Esophagus (tissue), 2 donors: Measurements from ENCODE around the gene PARD3. TPM values are rescaled to one million over a fixed set of nuclear protein-coding genes. Genes with fewer than 3 reads are reported as not detected.
A peak's percentile ranks its signal among the peaks of the same experiment; 100 is the strongest.

Source experiments
- H3K27ac ChIP-seq, 2 donors: one replicate each; pipeline ENCODE4 v1.5.1; 2013; ENCODE audit warnings: low read depth in 2 of 2, mild to moderate bottlenecking in 2 of 2, inconsistent platforms in 1 of 2, low read length in 1 of 2, moderate library complexity in 1 of 2
- H3K27me3 ChIP-seq, 2 donors: one replicate each; pipeline ENCODE4 v1.6.1; 2013; ENCODE audit warnings: low read length in 2 of 2, control low read depth in 1 of 2, mild to moderate bottlenecking in 1 of 2; ENCODE audit not compliant: insufficient read depth in 2 of 2, control insufficient read depth in 1 of 2
- H3K36me3 ChIP-seq, 2 donors: one replicate each; pipeline ENCODE4 v1.6.1; 2013; ENCODE audit warnings: low read length in 1 of 2; ENCODE audit not compliant: control insufficient read depth in 2 of 2, insufficient read depth in 2 of 2
- H3K4me1 ChIP-seq, 2 donors: one replicate each; pipeline ENCODE4 v1.6.1; 2013; ENCODE audit warnings: low read length in 1 of 2; ENCODE audit not compliant: control insufficient read depth in 2 of 2, insufficient read depth in 2 of 2
- H3K4me3 ChIP-seq, 2 donors: one replicate each; pipeline ENCODE4 v1.5.1; 2013; ENCODE audit warnings: low read length in 2 of 2, mild to moderate bottlenecking in 2 of 2, low read depth in 1 of 2, moderate library complexity in 1 of 2
- H3K9me3 ChIP-seq, 2 donors: one replicate each; pipeline ENCODE4 v1.6.1; 2013; ENCODE audit warnings: mild to moderate bottlenecking in 2 of 2, low read depth in 1 of 2, low read length in 1 of 2, moderate library complexity in 1 of 2; ENCODE audit not compliant: control insufficient read depth in 2 of 2, insufficient read depth in 1 of 2
- WGBS, 2 donors: extraction: QIAGEN DNeasy Blood & Tissue Kit; methylation state at CpG; one replicate each; pipeline ENCODE4 v1.1.7; 2013; 5-methylcytosine and 5-hydroxymethylcytosine counted together
- polyA plus RNA-seq, 2 donors: library from polyadenylated mRNA; stranded (reverse); fragments of 200-250 nt; gene quantifications; one replicate each; pipeline ENCODE4 v1.2.3, GENCODE V29; 2013
- donor health status: healthy with polysubstance abuse.
- donor health status: Bipolar disorder and iron deficiency.

Gene PARD3
- polyA plus RNA-seq, 2 donors = 40.3 to 71.3 TPM

- H3K36me3 ChIP-seq = no peaks in the 10 kb centered on the region
- H3K27me3 ChIP-seq = no peaks in the 10 kb centered on the region
- H3K4me1 ChIP-seq = peaks cover 0 to 3% of the 10 kb centered on the region in 2 donors
- 87 to 93% methylated on average over 3 of the region's 3 CpGs for WGBS, 2 donors
- no peak overlapping the region for H3K27ac ChIP-seq
- H3K4me3 ChIP-seq = no peak overlapping the region
- H3K9me3 ChIP-seq = no peaks in the 10 kb centered on the region
These were observed 40.0 kb downstream of the PARD3 start for GRCh38 chr10:34775044-34775637.

GRCh38 chr10:34773636-34774630, 41.2 kb downstream of the PARD3 start:
- peaks cover 0 to 10% of the 10 kb centered on the region in 2 donors for H3K4me1 ChIP-seq
- H3K27ac ChIP-seq = no peak overlapping the region
- H3K9me3 ChIP-seq = no peaks in the 10 kb centered on the region

GRCh38 chr10:34771525-34771924, 43.6 kb downstream of the PARD3 start:
- peak overlapping the region; percentile 60 to 67 for H3K27ac ChIP-seq
- no peaks in the 10 kb centered on the region for H3K27me3 ChIP-seq
- H3K4me3 ChIP-seq = no peak overlapping the region
- no peaks in the 10 kb centered on the region for H3K36me3 ChIP-seq
- peaks cover 0 to 11% of the 10 kb centered on the region in 2 donors for H3K4me1 ChIP-seq
- no peaks in the 10 kb centered on the region for H3K9me3 ChIP-seq
- 35 to 61% methylated on average over 4 of the region's 4 CpGs for WGBS, 2 donors

More at GRCh38 chr10:34773636-34774630, 41.2 kb downstream of the PARD3 start:
- Histone ChIP-seq H3K4me3 (no peak overlapping the region), H3K36me3 (no peaks in the 10 kb centered on the region), H3K27me3 (no peaks in the 10 kb centered on the region)
- WGBS, 2 donors = 63 to 69% methylated on average over 4 of the region's 4 CpGs

- Histone ChIP-seq H3K27ac (peak overlapping the region; percentile 48 to 62), H3K4me3 (no peak overlapping the region), H3K36me3 (no peaks in the 10 kb centered on the region), H3K4me1 (peaks cover 0 to 11% of the 10 kb centered on the region in 2 donors), H3K9me3 (no peaks in the 10 kb centered on the region), H3K27me3 (no peaks in the 10 kb centered on the region)
- WGBS, 2 donors = 39 to 53% methylated on average over 3 of the region's 3 CpGs
These were observed 44.0 kb downstream of the PARD3 start for GRCh38 chr10:34771106-34771505.

- no peaks in the 10 kb centered on the region for H3K36me3 ChIP-seq
- H3K27me3 ChIP-seq = no peaks in the 10 kb centered on the region
- WGBS, 2 donors = 73 to 90% methylated on average over 2 of the region's 2 CpGs
- H3K4me3 ChIP-seq = no peak overlapping the region
- H3K4me1 ChIP-seq = peaks cover 0 to 11% of the 10 kb centered on the region in 2 donors
- H3K27ac ChIP-seq = no peak overlapping the region
- no peaks in the 10 kb centered on the region for H3K9me3 ChIP-seq
These were observed 45.2 kb downstream of the PARD3 start for GRCh38 chr10:34769899-34770298.

- WGBS, 2 donors = 49 to 51% methylated on average over 8 of the region's 8 CpGs
- Histone ChIP-seq H3K27me3 (no peaks in the 10 kb centered on the region), H3K4me3 (peak overlapping the region in 1 of 2 donors; percentile 30), H3K9me3 (no peaks in the 10 kb centered on the region), H3K4me1 (peaks cover 0 to 11% of the 10 kb centered on the region in 2 donors), H3K36me3 (no peaks in the 10 kb centered on the region), H3K27ac (peak overlapping the region; percentile 84 to 94)
These were observed 46.1 kb downstream of the PARD3 start for GRCh38 chr10:34768972-34769330.

- Histone ChIP-seq H3K27me3 (no peaks in the 10 kb centered on the region), H3K36me3 (no peaks in the 10 kb centered on the region), H3K9me3 (no peaks in the 10 kb centered on the region), H3K27ac (peak overlapping the region; percentile 84 to 94), H3K4me3 (peak overlapping the region in 1 of 2 donors; percentile 30), H3K4me1 (peaks cover 0 to 11% of the 10 kb centered on the region in 2 donors)
- whole genome bisulfite sequencing, 2 donors = 45 to 53% methylated on average over 15 of the region's 15 CpGs
These were observed 46.7 kb downstream of the PARD3 start for GRCh38 chr10:34768261-34768971.

GRCh38 chr10:34766811-34767494, 48.1 kb downstream of the PARD3 start:
- Histone ChIP-seq H3K36me3 (no peaks in the 10 kb centered on the region), H3K9me3 (no peaks in the 10 kb centered on the region), H3K27ac (peak overlapping the region in 1 of 2 donors; percentile 11), H3K27me3 (no peaks in the 10 kb centered on the region), H3K4me1 (peaks cover 0 to 14% of the 10 kb centered on the region in 2 donors), H3K4me3 (no peak overlapping the region)
- WGBS, 2 donors = 86 to 92% methylated on average over 12 of the region's 12 CpGs

- H3K9me3 ChIP-seq = no peaks in the 10 kb centered on the region
- peaks cover 0 to 14% of the 10 kb centered on the region in 2 donors for H3K4me1 ChIP-seq
- H3K4me3 ChIP-seq = no peak overlapping the region
- H3K36me3 ChIP-seq = no peaks in the 10 kb centered on the region
- WGBS, 2 donors = 36 to 37% methylated on average over 1 of the region's 1 CpG
- peak overlapping the region; percentile 31 to 38 for H3K27ac ChIP-seq
- H3K27me3 ChIP-seq = no peaks in the 10 kb centered on the region
These were observed 48.9 kb downstream of the PARD3 start for GRCh38 chr10:34766266-34766600.
